GM12878 (cell line): ENCODE data around the gene UBAP2. TPM values are rescaled to one million over a fixed set of nuclear protein-coding genes. Genes with fewer than 3 reads are reported as not detected.

Experiments
- ATAC-seq: fragments of 200-7000 bp; cut with Tn5 transposase; 3 replicates; pipeline ENCODE4 v1.9.1; 2020; ENCODE audit warnings: mild to moderate bottlenecking, moderate library complexity
- BruUV-seq: library from RNA; stranded (reverse); fragments of 400-500 nt; replicated peaks from 2 replicates; lab custom pipeline; 2021; lab: Mats Ljungman, UMichigan
- CTCF ChIA-PET: fragments of 300-600 bp; sonication (Branson Sonifier 250); formaldehyde crosslinking; extraction: SDS; loops from one replicate; lab custom pipeline; 2021; ENCODE audit warnings: inconsistent platforms; lab: Yijun Ruan, JAX
- POLR2A ChIA-PET: fragments of 350-600 bp; formaldehyde crosslinking; extraction: SDS; loops from one replicate; lab custom pipeline; 2021; ENCODE audit warnings: inconsistent platforms; lab: Charles Lee
- RAD21 ChIA-PET: fragments of 300-600 bp; sonication (Branson Sonifier 250); formaldehyde crosslinking; loops from one replicate; lab custom pipeline; 2023; ENCODE audit warnings: antibody characterized with exemption; ENCODE audit not compliant: unreplicated experiment; lab: Charles Lee
- SMC1A ChIA-PET: fragments of 300-600 bp; sonication (Branson Sonifier 250); formaldehyde crosslinking; loops from one replicate; lab custom pipeline; 2023; ENCODE audit not compliant: unreplicated experiment, uncharacterized antibody; lab: Charles Lee
- DNase-seq: peaks from one replicate; pipeline ENCODE4 v3.0.0-alpha.2; 2011; ENCODE audit warnings: low read depth, low spot score
- FAIRE-seq: peaks from 3 replicates; lab custom pipeline; 2011; peaks lifted over from hg19 to GRCh38; lab: Jason Lieb, UNC
- H2AFZ ChIP-seq: 2 replicates; pipeline ENCODE4 v1.6.0; 2011; ENCODE audit warnings: low read depth, low read length, control low read depth; ENCODE audit not compliant: control insufficient read depth
- H3K27ac ChIP-seq: 2 replicates; pipeline ENCODE4 v1.5.1; 2011; ENCODE audit warnings: control low read depth; ENCODE audit not compliant: control insufficient read depth, insufficient read depth
- H3K27me3 ChIP-seq, 2 experiments: replicated peaks in 1 of 2; 2 replicates each; pipeline versions ENCODE4 v1.6.0 to v1.6.1; 2011; ENCODE audit warnings: low read length in 1 of 2; ENCODE audit not compliant: control insufficient read depth in 2 of 2, insufficient read depth in 2 of 2
- H3K36me3 ChIP-seq, 2 experiments: 2 replicates each; pipeline ENCODE4 v1.5.1; 2011; ENCODE audit warnings: low read length in 1 of 2; ENCODE audit not compliant: control insufficient read depth in 2 of 2, insufficient read depth in 2 of 2
- H3K4me1 ChIP-seq: 2 replicates; pipeline ENCODE4 v1.6.1; 2011; ENCODE audit warnings: mild to moderate bottlenecking, low read length, moderate library complexity, mixed read lengths; ENCODE audit not compliant: control insufficient read depth, insufficient read depth
- H3K4me2 ChIP-seq: 2 replicates; pipeline ENCODE4 v1.6.0; 2011; ENCODE audit warnings: control low read depth; ENCODE audit not compliant: control insufficient read depth, insufficient read depth
- H3K4me3 ChIP-seq: fragments of 200-600 bp; sonication (generic); 2 replicates; pipeline ENCODE4 v1.5.1; 2016
- H3K79me2 ChIP-seq: 2 replicates; pipeline ENCODE4 v1.6.0; 2011; ENCODE audit warnings: low read length; ENCODE audit not compliant: control insufficient read depth, insufficient read depth
- H3K9ac ChIP-seq: 2 replicates; pipeline ENCODE4 v1.8.0; 2011; ENCODE audit warnings: low read length, control low read depth, mixed read lengths; ENCODE audit not compliant: control insufficient read depth, insufficient read depth
- H3K9me3 ChIP-seq: replicated peaks from 3 replicates; pipeline ENCODE4 v1.5.1; 2011; ENCODE audit warnings: mild to moderate bottlenecking, low read length; ENCODE audit not compliant: control insufficient read depth, insufficient read depth
- H4K20me1 ChIP-seq: 2 replicates; pipeline ENCODE4 v1.6.0; 2011; ENCODE audit not compliant: control insufficient read depth, insufficient read depth
- ATF2 ChIP-seq: IDR thresholded peaks from 2 replicates; pipeline ENCODE4 v1.6.1; 2012; ENCODE audit warnings: low read length, inconsistent platforms
- ATF7 ChIP-seq: fragments of 450-650 bp; IDR thresholded peaks from 2 replicates; pipeline ENCODE4 v1.6.1; 2016; ENCODE audit warnings: low read depth, mild to moderate bottlenecking
- BHLHE40 ChIP-seq, 2 experiments: fragments of 450-650 bp in 1 of 2; IDR thresholded peaks; 2 replicates each; pipeline ENCODE4 v1.6.1; 2011 to 2017; ENCODE audit warnings: low read depth in 2 of 2, borderline replicate concordance in 1 of 2, improper control_type of control experiment in 1 of 2, low read length in 1 of 2, mild to moderate bottlenecking in 1 of 2
- CBFB ChIP-seq: IDR thresholded peaks from 2 replicates; pipeline ENCODE4 v1.6.1; 2016; ENCODE audit warnings: antibody characterized with exemption, low read depth
- CHD2 ChIP-seq: IDR thresholded peaks from 2 replicates; pipeline ENCODE4 v1.6.1; 2011; ENCODE audit warnings: low read depth, low read length, improper control_type of control experiment, borderline replicate concordance
- FOXK2 ChIP-seq: fragments of 450-650 bp; IDR thresholded peaks from 2 replicates; pipeline ENCODE4 v1.6.1; 2017; ENCODE audit warnings: mild to moderate bottlenecking, moderate library complexity
- HCFC1 ChIP-seq: fragments of 150-350 bp; IDR thresholded peaks from 2 replicates; pipeline ENCODE4 v1.6.1; 2014; ENCODE audit warnings: low read length
- IRF4 ChIP-seq: IDR thresholded peaks from 2 replicates; pipeline ENCODE4 v1.6.1; 2011; ENCODE audit warnings: low read depth, low read length
- NFYB ChIP-seq: IDR thresholded peaks from 2 replicates; pipeline ENCODE4 v1.6.1; 2011; ENCODE audit warnings: low read depth, mild to moderate bottlenecking, low read length, improper control_type of control experiment, moderate library complexity; ENCODE audit not compliant: insufficient read depth
- NR2C2 ChIP-seq: IDR thresholded peaks from 2 replicates; pipeline ENCODE4 v1.6.1; 2011; ENCODE audit warnings: borderline replicate concordance, low read depth; ENCODE audit not compliant: control insufficient read depth, insufficient read length
- NR2F1 ChIP-seq: fragments of 450-650 bp; conservative IDR thresholded peaks from 2 replicates; pipeline ENCODE4 v1.6.1; 2017; ENCODE audit warnings: mild to moderate bottlenecking
- POLR2AphosphoS5 ChIP-seq: IDR thresholded peaks from 2 replicates; pipeline ENCODE4 v1.6.1; 2011; ENCODE audit warnings: mild to moderate bottlenecking, low read length, inconsistent platforms
- ZBTB40 ChIP-seq: fragments of 450-650 bp; IDR thresholded peaks from 2 replicates; pipeline ENCODE4 v1.6.1; 2016; ENCODE audit warnings: mild to moderate bottlenecking, moderate library complexity, borderline replicate concordance
- in situ Hi-C: fragments of 300-500 bp; cut with MboI; formaldehyde crosslinking; loops from 9 replicates; pipeline ENCODE4 v1.14.3; 2018; ENCODE audit warnings: mixed read lengths
- intact Hi-C: fragments of 100-400 bp; cut with micrococcal nuclease; formaldehyde crosslinking; loops from one replicate; pipeline ENCODE4 v1.14.2; 2022; ENCODE audit not compliant: unreplicated experiment
- polyA plus RNA-seq, 11 experiments: library from polyadenylated mRNA; depleted of rRNA in 4 of 11; unstranded in 6 of 11; stranded (reverse) in 5 of 11; fragments of >200 nt; fragmentation: Nextera tagmentation in 4 of 11; fragmentation: Illumina TruSeq in 1 of 11; extraction: Ambion mirVana in 4 of 11; extraction: Trizol in 1 of 11; gene quantifications; 1 replicate in 1 of 11; 2 replicates in 10 of 11; pipeline versions ENCODE4 v1.2.1 to v1.2.3, GENCODE V29; 2011 to 2016; ENCODE audit warnings: inconsistent platforms in 2 of 11, missing spikeins in 2 of 11, low read depth in 1 of 11
- total RNA-seq, 4 experiments: library from RNA; depleted of rRNA in 3 of 4; stranded (reverse); fragments of >200 nt in 3 of 4; fragmentation: Illumina TruSeq in 1 of 4; extraction: Trizol in 1 of 4; gene quantifications; 2 replicates each; pipeline versions ENCODE4 v1.2.1 to v1.2.3, GENCODE V29; 2013 to 2021

The UBAP2 gene
- total and polyA plus RNA-seq, 10 of the 15 experiments (the other 5 are each of a cell fraction or from before 2014, with no cell fraction given): 8.5 to 48.2 (median 28.1) TPM

- BruUV-seq: no TSS peak
- intact Hi-C loops (no loop called here), in situ Hi-C loops (no loop called here)
- Histone ChIP-seq H4K20me1 (no peaks in the 10 kb centered on the region), H3K4me2 (no peak overlapping the region), H3K4me1 (no peaks in the 10 kb centered on the region), H3K27ac (no peak overlapping the region), H3K36me3 (peaks cover 0 to 23% of the 10 kb centered on the region in 2 experiments; a peak in 1 of 4 replicates), H3K9ac (no peak overlapping the region), H2AFZ (no peak overlapping the region), H3K4me3 (no peak overlapping the region), H3K79me2 (no peaks in the 10 kb centered on the region; the same call in 1 of the 2 replicates), H3K27me3 (no peaks in the 10 kb centered on the region), H3K9me3 (no peaks in the 10 kb centered on the region)
- TF ChIP-seq NR2C2 (no peak), BHLHE40 (IDR thresholded peaks at IDR 0.05; ENCODE audit: borderline replicate concordance in 1 of 2, low read depth in 2 of 2, low read length in 1 of 2) (no peak), ATF7 (no peak), POLR2AphosphoS5 (no peak), ZBTB40 (no peak), NR2F1 (no peak), FOXK2 (no peak), CHD2 (no peak), ATF2 (no peak), CBFB (no peak), NFYB (no peak), HCFC1 (no peak), IRF4 (no peak)
- SMC1A ChIA-PET: interaction anchor here (1.7 kb wide), 1 partner anchor 77 kb away, joined by 4 read pairs; no protein-coding TSS in a partner anchor
- RAD21 ChIA-PET: no interaction called here
- no peak for DNase-seq
- no peak for FAIRE-seq
- POLR2A ChIA-PET: interaction anchor here (0.6 to 1.0 kb wide), 2 partner anchors 10 to 14 kb away, joined by 3 read pairs; no protein-coding TSS in a partner anchor
- CTCF ChIA-PET: interaction anchor here (0.6 to 1.6 kb wide), 2 partner anchors 10 to 23 kb away, joined by 3 to 5 read pairs; no protein-coding TSS in a partner anchor
- ATAC-seq: no peak
These were observed 53.2 kb downstream of the UBAP2 start for GRCh38 chr9:33995449-33995848.
